Measurements from ENCODE around the gene PLD1. TPM values are rescaled to one million over a fixed set of nuclear protein-coding genes. Genes with fewer than 3 reads are reported as not detected.

Gene PLD1
- total and polyA plus RNA-seq, 2 of the 8 experiments (the other 6 are each of a cell fraction or from before 2014, with no cell fraction given) = 1.2 to 2.6 TPM

DNA sequence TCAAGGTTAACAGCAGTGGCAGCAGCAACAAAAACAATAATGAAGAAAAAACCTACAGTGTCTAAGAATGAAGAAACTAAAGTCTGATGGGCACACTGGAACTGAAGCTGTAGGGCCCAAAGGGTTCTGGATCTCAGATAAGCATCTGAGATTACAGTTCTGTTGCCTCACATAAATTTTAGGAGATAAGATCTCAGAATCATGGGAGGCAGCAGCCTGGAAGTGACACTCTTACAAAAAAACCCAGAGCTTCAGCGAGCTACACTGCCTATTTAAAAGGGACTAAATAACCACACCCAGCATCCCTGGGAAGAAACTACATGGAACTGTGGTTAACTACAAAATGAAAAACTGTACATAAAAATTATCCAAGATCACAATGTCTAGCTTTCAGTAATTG lies 61.2 kb downstream of the PLD1 start (continued):
- TF ChIP-seq, protein P1, sequence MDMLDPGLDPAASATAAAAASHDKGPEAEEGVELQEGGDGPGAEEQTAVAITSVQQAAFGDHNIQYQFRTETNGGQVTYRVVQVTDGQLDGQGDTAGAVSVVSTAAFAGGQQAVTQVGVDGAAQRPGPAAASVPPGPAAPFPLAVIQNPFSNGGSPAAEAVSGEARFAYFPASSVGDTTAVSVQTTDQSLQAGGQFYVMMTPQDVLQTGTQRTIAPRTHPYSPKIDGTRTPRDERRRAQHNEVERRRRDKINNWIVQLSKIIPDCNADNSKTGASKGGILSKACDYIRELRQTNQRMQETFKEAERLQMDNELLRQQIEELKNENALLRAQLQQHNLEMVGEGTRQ (IDR thresholded peaks at IDR 0.05; ENCODE audit: low read length) = no peak
- no peak for TF ChIP-seq GABPA (IDR thresholded peaks at IDR 0.05; ENCODE audit: borderline replicate concordance, insufficient read depth, low read length)
- TF ChIP-seq SP4 (IDR thresholded peaks at IDR 0.05; ENCODE audit: low read length) = no peak
- TF ChIP-seq, protein P2, sequence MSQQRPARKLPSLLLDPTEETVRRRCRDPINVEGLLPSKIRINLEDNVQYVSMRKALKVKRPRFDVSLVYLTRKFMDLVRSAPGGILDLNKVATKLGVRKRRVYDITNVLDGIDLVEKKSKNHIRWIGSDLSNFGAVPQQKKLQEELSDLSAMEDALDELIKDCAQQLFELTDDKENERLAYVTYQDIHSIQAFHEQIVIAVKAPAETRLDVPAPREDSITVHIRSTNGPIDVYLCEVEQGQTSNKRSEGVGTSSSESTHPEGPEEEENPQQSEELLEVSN (IDR thresholded peaks at IDR 0.05) = no peak
- TF ChIP-seq GTF2F1 (IDR thresholded peaks at IDR 0.05; ENCODE audit: borderline replicate concordance, low read depth, low read length) = no peak

Measured in H1 (cell line).